Measurements from ENCODE around the gene METTL9. TPM values are rescaled to one million over a fixed set of nuclear protein-coding genes. Genes with fewer than 3 reads are reported as not detected.

Gene METTL9
- total and polyA plus RNA-seq, 2 experiments from 2014 or later, result 72.5 to 152 TPM

DNA sequence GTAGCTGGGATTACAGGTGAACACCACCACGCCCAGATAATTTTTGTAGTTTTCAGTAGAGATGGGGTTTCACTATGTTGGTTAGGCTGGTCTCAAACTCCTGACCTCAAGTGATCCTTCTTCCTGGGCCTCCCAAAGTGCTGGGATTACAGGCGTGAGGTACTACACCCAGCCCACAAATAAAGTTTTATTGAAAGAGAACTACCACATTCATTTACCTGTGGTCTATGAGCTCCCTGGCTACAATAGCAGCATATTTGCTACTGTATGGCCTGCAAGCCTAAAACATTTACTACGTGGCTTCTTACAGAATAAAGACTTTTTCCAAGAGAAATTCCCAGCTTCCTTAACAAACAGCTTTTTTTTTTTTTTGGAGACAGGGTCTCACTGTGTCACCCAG lies 3.4 kb downstream of the METTL9 start (continued):
- TF ChIP-seq, protein P1, sequence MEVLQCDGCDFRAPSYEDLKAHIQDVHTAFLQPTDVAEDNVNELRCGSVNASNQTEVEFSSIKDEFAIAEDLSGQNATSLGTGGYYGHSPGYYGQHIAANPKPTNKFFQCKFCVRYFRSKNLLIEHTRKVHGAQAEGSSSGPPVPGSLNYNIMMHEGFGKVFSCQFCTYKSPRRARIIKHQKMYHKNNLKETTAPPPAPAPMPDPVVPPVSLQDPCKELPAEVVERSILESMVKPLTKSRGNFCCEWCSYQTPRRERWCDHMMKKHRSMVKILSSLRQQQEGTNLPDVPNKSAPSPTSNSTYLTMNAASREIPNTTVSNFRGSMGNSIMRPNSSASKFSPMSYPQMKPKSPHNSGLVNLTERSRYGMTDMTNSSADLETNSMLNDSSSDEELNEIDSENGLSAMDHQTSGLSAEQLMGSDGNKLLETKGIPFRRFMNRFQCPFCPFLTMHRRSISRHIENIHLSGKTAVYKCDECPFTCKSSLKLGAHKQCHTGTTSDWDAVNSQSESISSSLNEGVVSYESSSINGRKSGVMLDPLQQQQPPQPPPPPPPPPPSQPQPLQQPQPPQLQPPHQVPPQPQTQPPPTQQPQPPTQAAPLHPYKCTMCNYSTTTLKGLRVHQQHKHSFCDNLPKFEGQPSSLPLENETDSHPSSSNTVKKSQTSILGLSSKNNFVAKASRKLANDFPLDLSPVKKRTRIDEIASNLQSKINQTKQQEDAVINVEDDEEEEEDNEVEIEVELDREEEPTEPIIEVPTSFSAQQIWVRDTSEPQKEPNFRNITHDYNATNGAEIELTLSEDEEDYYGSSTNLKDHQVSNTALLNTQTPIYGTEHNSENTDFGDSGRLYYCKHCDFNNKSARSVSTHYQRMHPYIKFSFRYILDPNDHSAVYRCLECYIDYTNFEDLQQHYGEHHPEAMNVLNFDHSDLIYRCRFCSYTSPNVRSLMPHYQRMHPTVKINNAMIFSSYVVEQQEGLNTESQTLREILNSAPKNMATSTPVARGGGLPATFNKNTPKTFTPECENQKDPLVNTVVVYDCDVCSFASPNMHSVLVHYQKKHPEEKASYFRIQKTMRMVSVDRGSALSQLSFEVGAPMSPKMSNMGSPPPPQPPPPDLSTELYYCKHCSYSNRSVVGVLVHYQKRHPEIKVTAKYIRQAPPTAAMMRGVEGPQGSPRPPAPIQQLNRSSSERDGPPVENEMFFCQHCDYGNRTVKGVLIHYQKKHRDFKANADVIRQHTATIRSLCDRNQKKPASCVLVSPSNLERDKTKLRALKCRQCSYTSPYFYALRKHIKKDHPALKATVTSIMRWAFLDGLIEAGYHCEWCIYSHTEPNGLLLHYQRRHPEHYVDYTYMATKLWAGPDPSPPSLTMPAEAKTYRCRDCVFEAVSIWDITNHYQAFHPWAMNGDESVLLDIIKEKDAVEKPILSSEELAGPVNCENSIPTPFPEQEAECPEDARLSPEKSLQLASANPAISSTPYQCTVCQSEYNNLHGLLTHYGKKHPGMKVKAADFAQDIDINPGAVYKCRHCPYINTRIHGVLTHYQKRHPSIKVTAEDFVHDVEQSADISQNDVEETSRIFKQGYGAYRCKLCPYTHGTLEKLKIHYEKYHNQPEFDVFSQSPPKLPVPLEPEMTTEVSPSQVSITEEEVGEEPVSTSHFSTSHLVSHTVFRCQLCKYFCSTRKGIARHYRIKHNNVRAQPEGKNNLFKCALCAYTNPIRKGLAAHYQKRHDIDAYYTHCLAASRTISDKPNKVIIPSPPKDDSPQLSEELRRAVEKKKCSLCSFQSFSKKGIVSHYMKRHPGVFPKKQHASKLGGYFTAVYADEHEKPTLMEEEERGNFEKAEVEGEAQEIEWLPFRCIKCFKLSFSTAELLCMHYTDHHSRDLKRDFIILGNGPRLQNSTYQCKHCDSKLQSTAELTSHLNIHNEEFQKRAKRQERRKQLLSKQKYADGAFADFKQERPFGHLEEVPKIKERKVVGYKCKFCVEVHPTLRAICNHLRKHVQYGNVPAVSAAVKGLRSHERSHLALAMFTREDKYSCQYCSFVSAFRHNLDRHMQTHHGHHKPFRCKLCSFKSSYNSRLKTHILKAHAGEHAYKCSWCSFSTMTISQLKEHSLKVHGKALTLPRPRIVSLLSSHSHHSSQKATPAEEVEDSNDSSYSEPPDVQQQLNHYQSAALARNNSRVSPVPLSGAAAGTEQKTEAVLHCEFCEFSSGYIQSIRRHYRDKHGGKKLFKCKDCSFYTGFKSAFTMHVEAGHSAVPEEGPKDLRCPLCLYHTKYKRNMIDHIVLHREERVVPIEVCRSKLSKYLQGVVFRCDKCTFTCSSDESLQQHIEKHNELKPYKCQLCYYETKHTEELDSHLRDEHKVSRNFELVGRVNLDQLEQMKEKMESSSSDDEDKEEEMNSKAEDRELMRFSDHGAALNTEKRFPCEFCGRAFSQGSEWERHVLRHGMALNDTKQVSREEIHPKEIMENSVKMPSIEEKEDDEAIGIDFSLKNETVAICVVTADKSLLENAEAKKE (CRISPR knock-in tag; IDR thresholded peaks at IDR 0.05), result no peak

DNA sequence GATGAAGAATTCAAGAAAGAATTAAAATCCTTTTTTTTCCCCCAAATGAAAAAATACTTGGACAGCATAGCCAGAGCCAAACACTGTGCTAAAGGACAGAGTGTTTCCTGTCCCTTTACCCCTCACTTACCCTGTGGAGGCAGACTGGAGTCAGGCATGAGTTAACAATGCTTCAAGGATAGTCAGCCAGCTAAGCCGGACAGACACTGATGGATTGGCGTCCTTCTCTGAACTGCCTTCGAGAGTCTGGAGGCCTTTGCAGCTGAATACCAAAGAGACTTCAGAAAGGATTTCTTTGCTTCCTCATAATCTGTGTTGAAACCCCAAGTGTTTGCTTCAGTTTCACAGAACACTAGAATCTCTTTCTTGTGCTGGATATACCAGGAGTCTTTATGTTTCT lies 4.6 kb downstream of the METTL9 start:
- Histone ChIP-seq H3K4me3 (no peak overlapping the region), H4K20me1 (replicated peaks; ENCODE audit: insufficient read depth) (peaks cover 38% of the 10 kb centered on the region), H3K4me2 (no peak overlapping the region), H3K9me2 (ENCODE audit: insufficient read depth) (no peaks in the 10 kb centered on the region), H3K4me1 (ENCODE audit: insufficient read depth) (peaks cover 20% of the 10 kb centered on the region), H3K36me3 (ENCODE audit: insufficient read depth) (no peaks in the 10 kb centered on the region), H3K27me3 (ENCODE audit: insufficient read depth) (no peaks in the 10 kb centered on the region), H3K27ac (ENCODE audit: low read depth) (no peak overlapping the region), H2AFZ (no peak overlapping the region), H3K79me2 (replicated peaks; ENCODE audit: insufficient read depth) (peaks cover 89% of the 10 kb centered on the region), H3F3A (replicated peaks; ENCODE audit: low read depth) (no peaks in the 10 kb centered on the region)
- no peak overlapping the region for H3K27ac Mint-ChIP-seq
- H3K9me3 Mint-ChIP-seq, result no peaks in the 10 kb centered on the region
- no peaks in the 10 kb centered on the region for H3K36me3 Mint-ChIP-seq (ENCODE audit: low read depth)
- DNase-seq (ENCODE audit: low spot score) (no peak), ATAC-seq (no peak)
- no peak overlapping the region for H3K4me3 Mint-ChIP-seq
- no peaks in the 10 kb centered on the region for H3K27me3 Mint-ChIP-seq (ENCODE audit: insufficient read depth, low read depth, poor library complexity)
- peaks cover 33% of the 10 kb centered on the region for H3K4me1 Mint-ChIP-seq
- TF ChIP-seq, protein P1 (CRISPR knock-in tag; IDR thresholded peaks at IDR 0.05), result no peak
- no peak for TF ChIP-seq ZNF114 (CRISPR knock-in tag; IDR thresholded peaks at IDR 0.05)
- TF ChIP-seq, protein P2, sequence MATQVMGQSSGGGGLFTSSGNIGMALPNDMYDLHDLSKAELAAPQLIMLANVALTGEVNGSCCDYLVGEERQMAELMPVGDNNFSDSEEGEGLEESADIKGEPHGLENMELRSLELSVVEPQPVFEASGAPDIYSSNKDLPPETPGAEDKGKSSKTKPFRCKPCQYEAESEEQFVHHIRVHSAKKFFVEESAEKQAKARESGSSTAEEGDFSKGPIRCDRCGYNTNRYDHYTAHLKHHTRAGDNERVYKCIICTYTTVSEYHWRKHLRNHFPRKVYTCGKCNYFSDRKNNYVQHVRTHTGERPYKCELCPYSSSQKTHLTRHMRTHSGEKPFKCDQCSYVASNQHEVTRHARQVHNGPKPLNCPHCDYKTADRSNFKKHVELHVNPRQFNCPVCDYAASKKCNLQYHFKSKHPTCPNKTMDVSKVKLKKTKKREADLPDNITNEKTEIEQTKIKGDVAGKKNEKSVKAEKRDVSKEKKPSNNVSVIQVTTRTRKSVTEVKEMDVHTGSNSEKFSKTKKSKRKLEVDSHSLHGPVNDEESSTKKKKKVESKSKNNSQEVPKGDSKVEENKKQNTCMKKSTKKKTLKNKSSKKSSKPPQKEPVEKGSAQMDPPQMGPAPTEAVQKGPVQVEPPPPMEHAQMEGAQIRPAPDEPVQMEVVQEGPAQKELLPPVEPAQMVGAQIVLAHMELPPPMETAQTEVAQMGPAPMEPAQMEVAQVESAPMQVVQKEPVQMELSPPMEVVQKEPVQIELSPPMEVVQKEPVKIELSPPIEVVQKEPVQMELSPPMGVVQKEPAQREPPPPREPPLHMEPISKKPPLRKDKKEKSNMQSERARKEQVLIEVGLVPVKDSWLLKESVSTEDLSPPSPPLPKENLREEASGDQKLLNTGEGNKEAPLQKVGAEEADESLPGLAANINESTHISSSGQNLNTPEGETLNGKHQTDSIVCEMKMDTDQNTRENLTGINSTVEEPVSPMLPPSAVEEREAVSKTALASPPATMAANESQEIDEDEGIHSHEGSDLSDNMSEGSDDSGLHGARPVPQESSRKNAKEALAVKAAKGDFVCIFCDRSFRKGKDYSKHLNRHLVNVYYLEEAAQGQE (IDR thresholded peaks at IDR 0.05; ENCODE audit: unreplicated experiment), result no peak

All from GM23338 (cell line).